ENCODE results near the gene CDH18. TPM values are rescaled to one million over a fixed set of nuclear protein-coding genes. Genes with fewer than 3 reads are reported as not detected.

Gene CDH18
- total RNA-seq, 4 donors from 2014 or later, result not detected

GRCh38 chr5:19497229-19497815 is 490.7 kb downstream of the CDH18 start:
- no peak for TF ChIP-seq CTCF (IDR thresholded peaks at IDR 0.05; ENCODE audit: low read depth)

GRCh38 chr5:19496056-19496455 is 491.9 kb downstream of the CDH18 start:
- no peak for TF ChIP-seq CTCF (IDR thresholded peaks at IDR 0.05; ENCODE audit: low read depth)

- no peak for TF ChIP-seq CTCF (IDR thresholded peaks at IDR 0.05; ENCODE audit: low read depth)
Observed at GRCh38 chr5:19492861-19493260, 495.1 kb downstream of the CDH18 start.

- no peak for TF ChIP-seq CTCF (IDR thresholded peaks at IDR 0.05; ENCODE audit: low read depth)
Observed at GRCh38 chr5:19488786-19489185, 499.2 kb downstream of the CDH18 start.

GRCh38 chr5:19487480-19487879 is 500.5 kb downstream of the CDH18 start:
- no peak for TF ChIP-seq CTCF (IDR thresholded peaks at IDR 0.05; ENCODE audit: low read depth)

GRCh38 chr5:19479562-19479961 is 508.4 kb downstream of the CDH18 start:
- TF ChIP-seq CTCF (IDR thresholded peaks at IDR 0.05; ENCODE audit: low read depth), result no peak

GRCh38 chr5:19462019-19462418 is 526.0 kb downstream of the CDH18 start:
- TF ChIP-seq CTCF (IDR thresholded peaks at IDR 0.05; ENCODE audit: low read depth), result no peak

Data from subcutaneous adipose tissue (tissue), 4 donors.